GM23338 (cell line): Measurements from ENCODE around the gene IL22. TPM values are rescaled to one million over a fixed set of nuclear protein-coding genes. Genes with fewer than 3 reads are reported as not detected.

Experiments used
- CREB1 ChIP-seq: fragments of 250-450 bp; sonication (Bioruptor Pico); IDR thresholded peaks from 2 replicates; pipeline ENCODE4 v1.5.0; 2020; ENCODE audit warnings: low read depth, mild to moderate bottlenecking, moderate library complexity
- EZH2phosphoT487 ChIP-seq: fragments of 200-600 bp; sonication (generic); IDR thresholded peaks from one replicate; pipeline ENCODE4 v1.8.1; 2018; ENCODE audit warnings: antibody characterized with exemption; ENCODE audit not compliant: unreplicated experiment
- JUNB ChIP-seq: IDR thresholded peaks from one replicate; pipeline ENCODE4 v1.6.1; 2016; ENCODE audit warnings: antibody characterized with exemption; ENCODE audit not compliant: unreplicated experiment
- NANOG ChIP-seq: IDR thresholded peaks from 2 replicates; pipeline ENCODE4 v1.6.1; 2016; ENCODE audit warnings: antibody characterized with exemption, borderline replicate concordance
- STAT1 ChIP-seq: IDR thresholded peaks from one replicate; pipeline ENCODE4 v1.6.1; 2016; ENCODE audit warnings: antibody characterized with exemption; ENCODE audit not compliant: unreplicated experiment
- ZNF331 ChIP-seq: fragments of 250-450 bp; sonication (Bioruptor Pico); IDR thresholded peaks from 2 replicates; pipeline ENCODE4 v1.5.0; 2020; ENCODE audit warnings: low read depth, mild to moderate bottlenecking, moderate library complexity
- polyA plus RNA-seq: library from polyadenylated mRNA; unstranded; fragments of >200 nt; fragmentation: Nextera tagmentation; extraction: Ambion mirVana; gene quantifications from 2 replicates; pipeline ENCODE4 v1.2.1, GENCODE V29; 2016
- total RNA-seq: library from RNA; depleted of rRNA; stranded (reverse); fragments of >200 nt; shearing (Covaris generic); gene quantifications from 2 replicates; pipeline ENCODE4 v1.2.3, GENCODE V29; 2014
- TF ChIP-seq, protein P1 (sequence below): fragments of 250-450 bp; sonication (Bioruptor Pico); IDR thresholded peaks from 2 replicates; pipeline ENCODE4 v1.5.0; 2020; ENCODE audit warnings: mild to moderate bottlenecking, moderate library complexity
- TF ChIP-seq, protein P2 (sequence below), 2 experiments: fragments of 200-600 bp in 1 of 2; sonication (generic) in 1 of 2; conservative IDR thresholded peaks; 2 replicates each; pipeline versions ENCODE4 v1.5.1 to v1.6.1; 2016 to 2017; ENCODE audit warnings: antibody characterized with exemption in 2 of 2, low read depth in 2 of 2, mild to moderate bottlenecking in 2 of 2, moderate library complexity in 1 of 2
- TF ChIP-seq, protein P3 (sequence below): IDR thresholded peaks from one replicate; pipeline ENCODE4 v1.6.1; 2018; ENCODE audit warnings: antibody characterized with exemption; ENCODE audit not compliant: unreplicated experiment

Gene IL22
- total and polyA plus RNA-seq, 2 experiments from 2014 or later = not detected

DNA sequence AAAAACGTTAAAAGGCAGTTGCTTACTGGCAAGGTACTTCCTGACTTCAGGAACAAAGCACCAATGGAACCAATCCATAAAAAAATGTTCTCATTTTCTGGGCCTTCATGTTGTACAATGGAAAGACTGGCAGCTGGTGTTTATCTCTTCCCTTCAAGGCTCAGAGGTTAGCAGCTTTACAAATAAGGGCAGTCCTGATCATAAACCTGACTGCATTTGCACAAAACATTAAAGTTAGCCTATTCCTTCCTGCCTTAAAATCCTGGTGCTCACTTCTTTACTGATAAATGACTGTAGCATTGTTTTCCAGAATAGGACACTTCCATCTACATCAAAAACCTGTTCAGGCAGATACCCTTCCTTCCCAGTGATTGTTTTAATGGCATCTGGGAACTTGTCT, 47.0 kb downstream of the IL22 start (continued):
- TF ChIP-seq, protein P1, sequence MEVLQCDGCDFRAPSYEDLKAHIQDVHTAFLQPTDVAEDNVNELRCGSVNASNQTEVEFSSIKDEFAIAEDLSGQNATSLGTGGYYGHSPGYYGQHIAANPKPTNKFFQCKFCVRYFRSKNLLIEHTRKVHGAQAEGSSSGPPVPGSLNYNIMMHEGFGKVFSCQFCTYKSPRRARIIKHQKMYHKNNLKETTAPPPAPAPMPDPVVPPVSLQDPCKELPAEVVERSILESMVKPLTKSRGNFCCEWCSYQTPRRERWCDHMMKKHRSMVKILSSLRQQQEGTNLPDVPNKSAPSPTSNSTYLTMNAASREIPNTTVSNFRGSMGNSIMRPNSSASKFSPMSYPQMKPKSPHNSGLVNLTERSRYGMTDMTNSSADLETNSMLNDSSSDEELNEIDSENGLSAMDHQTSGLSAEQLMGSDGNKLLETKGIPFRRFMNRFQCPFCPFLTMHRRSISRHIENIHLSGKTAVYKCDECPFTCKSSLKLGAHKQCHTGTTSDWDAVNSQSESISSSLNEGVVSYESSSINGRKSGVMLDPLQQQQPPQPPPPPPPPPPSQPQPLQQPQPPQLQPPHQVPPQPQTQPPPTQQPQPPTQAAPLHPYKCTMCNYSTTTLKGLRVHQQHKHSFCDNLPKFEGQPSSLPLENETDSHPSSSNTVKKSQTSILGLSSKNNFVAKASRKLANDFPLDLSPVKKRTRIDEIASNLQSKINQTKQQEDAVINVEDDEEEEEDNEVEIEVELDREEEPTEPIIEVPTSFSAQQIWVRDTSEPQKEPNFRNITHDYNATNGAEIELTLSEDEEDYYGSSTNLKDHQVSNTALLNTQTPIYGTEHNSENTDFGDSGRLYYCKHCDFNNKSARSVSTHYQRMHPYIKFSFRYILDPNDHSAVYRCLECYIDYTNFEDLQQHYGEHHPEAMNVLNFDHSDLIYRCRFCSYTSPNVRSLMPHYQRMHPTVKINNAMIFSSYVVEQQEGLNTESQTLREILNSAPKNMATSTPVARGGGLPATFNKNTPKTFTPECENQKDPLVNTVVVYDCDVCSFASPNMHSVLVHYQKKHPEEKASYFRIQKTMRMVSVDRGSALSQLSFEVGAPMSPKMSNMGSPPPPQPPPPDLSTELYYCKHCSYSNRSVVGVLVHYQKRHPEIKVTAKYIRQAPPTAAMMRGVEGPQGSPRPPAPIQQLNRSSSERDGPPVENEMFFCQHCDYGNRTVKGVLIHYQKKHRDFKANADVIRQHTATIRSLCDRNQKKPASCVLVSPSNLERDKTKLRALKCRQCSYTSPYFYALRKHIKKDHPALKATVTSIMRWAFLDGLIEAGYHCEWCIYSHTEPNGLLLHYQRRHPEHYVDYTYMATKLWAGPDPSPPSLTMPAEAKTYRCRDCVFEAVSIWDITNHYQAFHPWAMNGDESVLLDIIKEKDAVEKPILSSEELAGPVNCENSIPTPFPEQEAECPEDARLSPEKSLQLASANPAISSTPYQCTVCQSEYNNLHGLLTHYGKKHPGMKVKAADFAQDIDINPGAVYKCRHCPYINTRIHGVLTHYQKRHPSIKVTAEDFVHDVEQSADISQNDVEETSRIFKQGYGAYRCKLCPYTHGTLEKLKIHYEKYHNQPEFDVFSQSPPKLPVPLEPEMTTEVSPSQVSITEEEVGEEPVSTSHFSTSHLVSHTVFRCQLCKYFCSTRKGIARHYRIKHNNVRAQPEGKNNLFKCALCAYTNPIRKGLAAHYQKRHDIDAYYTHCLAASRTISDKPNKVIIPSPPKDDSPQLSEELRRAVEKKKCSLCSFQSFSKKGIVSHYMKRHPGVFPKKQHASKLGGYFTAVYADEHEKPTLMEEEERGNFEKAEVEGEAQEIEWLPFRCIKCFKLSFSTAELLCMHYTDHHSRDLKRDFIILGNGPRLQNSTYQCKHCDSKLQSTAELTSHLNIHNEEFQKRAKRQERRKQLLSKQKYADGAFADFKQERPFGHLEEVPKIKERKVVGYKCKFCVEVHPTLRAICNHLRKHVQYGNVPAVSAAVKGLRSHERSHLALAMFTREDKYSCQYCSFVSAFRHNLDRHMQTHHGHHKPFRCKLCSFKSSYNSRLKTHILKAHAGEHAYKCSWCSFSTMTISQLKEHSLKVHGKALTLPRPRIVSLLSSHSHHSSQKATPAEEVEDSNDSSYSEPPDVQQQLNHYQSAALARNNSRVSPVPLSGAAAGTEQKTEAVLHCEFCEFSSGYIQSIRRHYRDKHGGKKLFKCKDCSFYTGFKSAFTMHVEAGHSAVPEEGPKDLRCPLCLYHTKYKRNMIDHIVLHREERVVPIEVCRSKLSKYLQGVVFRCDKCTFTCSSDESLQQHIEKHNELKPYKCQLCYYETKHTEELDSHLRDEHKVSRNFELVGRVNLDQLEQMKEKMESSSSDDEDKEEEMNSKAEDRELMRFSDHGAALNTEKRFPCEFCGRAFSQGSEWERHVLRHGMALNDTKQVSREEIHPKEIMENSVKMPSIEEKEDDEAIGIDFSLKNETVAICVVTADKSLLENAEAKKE (CRISPR knock-in tag) = no peak
- TF ChIP-seq ZNF331 (CRISPR knock-in tag) (no peak), NANOG (no peak), CREB1 (CRISPR knock-in tag) (no peak), STAT1 (no peak), JUNB (no peak), EZH2phosphoT487 (no peak)
- TF ChIP-seq, protein P2, sequence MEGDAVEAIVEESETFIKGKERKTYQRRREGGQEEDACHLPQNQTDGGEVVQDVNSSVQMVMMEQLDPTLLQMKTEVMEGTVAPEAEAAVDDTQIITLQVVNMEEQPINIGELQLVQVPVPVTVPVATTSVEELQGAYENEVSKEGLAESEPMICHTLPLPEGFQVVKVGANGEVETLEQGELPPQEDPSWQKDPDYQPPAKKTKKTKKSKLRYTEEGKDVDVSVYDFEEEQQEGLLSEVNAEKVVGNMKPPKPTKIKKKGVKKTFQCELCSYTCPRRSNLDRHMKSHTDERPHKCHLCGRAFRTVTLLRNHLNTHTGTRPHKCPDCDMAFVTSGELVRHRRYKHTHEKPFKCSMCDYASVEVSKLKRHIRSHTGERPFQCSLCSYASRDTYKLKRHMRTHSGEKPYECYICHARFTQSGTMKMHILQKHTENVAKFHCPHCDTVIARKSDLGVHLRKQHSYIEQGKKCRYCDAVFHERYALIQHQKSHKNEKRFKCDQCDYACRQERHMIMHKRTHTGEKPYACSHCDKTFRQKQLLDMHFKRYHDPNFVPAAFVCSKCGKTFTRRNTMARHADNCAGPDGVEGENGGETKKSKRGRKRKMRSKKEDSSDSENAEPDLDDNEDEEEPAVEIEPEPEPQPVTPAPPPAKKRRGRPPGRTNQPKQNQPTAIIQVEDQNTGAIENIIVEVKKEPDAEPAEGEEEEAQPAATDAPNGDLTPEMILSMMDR (conservative IDR thresholded peaks at IDR 0.05; ENCODE audit: low read depth in 2 of 2) = no peak
- TF ChIP-seq, protein P3, sequence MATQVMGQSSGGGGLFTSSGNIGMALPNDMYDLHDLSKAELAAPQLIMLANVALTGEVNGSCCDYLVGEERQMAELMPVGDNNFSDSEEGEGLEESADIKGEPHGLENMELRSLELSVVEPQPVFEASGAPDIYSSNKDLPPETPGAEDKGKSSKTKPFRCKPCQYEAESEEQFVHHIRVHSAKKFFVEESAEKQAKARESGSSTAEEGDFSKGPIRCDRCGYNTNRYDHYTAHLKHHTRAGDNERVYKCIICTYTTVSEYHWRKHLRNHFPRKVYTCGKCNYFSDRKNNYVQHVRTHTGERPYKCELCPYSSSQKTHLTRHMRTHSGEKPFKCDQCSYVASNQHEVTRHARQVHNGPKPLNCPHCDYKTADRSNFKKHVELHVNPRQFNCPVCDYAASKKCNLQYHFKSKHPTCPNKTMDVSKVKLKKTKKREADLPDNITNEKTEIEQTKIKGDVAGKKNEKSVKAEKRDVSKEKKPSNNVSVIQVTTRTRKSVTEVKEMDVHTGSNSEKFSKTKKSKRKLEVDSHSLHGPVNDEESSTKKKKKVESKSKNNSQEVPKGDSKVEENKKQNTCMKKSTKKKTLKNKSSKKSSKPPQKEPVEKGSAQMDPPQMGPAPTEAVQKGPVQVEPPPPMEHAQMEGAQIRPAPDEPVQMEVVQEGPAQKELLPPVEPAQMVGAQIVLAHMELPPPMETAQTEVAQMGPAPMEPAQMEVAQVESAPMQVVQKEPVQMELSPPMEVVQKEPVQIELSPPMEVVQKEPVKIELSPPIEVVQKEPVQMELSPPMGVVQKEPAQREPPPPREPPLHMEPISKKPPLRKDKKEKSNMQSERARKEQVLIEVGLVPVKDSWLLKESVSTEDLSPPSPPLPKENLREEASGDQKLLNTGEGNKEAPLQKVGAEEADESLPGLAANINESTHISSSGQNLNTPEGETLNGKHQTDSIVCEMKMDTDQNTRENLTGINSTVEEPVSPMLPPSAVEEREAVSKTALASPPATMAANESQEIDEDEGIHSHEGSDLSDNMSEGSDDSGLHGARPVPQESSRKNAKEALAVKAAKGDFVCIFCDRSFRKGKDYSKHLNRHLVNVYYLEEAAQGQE = no peak
